GM19238 (cell line): ENCODE measurements around the gene ODF2.
"Not testable (repeated sequence)": the region's sequence is repeated elsewhere in the genome, so short reads cannot be mapped to it uniquely, and the experiment has no call there.

Experiments
- DNase-seq: peaks from one replicate; pipeline ENCODE4 v3.0.0; 2011; ENCODE audit warnings: low spot score; ENCODE audit not compliant: insufficient read length

The ODF2 gene

DNA sequence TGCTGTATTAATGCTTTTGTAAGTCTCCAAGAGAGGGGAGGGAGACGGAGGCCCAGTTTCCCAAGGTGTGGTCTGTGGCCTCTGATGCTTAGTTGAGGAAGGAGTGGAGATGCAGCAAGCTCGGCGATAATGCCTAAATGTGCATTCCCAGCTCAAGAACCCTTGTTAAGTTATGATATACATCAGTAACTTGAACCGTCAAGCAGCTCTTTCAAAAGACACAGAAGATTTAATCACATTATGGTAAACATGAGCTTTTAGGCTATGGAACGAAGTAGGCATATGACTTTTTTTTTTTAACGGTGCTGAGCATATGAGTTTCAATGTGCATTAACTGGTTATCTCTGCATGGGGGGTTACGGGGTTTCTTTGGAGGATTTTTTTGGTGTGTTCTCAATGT lies 26.4 kb downstream of the ODF2 start:
- DNase-seq: no peak

DNA sequence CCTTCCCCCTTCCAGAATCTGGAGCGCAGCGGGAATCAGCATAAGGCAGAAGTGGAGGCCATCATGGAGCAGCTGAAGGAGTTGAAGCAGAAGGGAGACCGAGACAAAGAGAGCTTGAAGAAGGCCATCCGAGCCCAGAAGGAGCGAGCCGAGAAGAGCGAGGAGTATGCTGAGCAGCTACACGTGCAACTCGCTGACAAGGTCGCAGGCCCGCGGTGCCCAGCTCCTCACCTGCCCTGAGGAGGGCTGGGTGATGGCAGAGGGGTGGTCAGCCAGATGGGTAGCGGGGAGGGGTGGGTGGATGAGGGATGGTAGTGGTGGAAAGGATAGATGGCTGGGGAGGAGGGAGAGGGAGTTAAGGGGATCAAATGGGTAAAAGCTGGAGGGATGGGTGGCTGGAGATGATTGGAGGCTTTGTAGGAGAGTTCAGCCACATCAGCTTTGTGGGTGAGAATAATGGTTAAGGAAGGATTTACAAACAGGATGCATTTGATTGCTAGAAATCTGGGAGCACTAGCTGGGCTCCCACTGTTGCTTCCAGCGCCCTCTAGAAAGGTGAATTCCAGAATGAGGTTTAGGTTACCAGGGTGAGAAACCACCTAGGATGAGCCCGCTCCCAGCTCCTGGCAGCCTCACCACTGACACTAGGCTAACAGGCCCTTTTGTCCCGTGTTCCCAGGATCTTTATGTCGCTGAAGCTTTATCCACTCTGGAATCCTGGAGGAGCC lies 29.0 kb downstream of the ODF2 start:
- DNase-seq: no peak

DNA sequence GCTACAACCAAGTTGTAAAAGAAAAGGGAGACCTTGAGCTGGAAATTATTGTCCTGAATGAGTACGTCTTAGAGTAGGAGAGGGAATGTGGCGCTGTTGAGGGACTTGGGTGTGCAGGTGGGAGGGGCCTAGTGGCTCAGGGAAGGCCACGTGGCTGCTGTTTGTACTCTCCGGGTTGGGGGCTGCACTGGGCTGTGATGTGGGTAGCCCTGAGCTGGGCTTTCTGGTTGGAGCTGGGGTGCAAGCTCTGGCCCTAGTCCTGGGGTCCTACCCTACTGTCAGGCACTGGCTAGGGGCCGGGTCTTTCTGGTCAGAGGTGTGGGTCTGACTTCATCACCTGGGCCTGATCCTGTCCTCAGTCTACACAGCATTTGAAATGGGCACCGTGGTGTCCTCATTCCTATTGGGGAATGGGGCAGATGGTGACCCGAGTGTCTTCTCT lies 29.6 kb downstream of the ODF2 start:
- DNase-seq: no peak

DNA sequence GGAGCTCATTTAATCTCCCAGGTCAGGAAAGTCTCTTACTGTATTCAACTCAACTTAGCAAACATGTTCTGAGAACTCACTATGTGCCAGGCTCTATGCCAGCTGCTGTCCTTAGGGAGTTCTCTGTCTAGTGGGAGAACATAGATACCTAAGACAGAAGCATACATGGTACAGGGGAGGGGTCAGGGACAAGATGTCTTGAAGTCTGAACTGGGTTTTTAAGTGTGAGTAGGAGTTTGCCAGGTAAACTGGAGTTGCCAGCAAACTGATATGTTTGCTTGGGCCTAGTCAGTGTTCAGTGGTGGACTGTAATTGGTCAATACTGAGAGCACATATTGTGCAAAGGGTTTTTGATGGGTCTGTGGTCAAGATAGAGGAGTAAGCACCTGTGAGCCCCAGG lies 30.4 kb downstream of the ODF2 start:
- DNase-seq: no peak

DNA sequence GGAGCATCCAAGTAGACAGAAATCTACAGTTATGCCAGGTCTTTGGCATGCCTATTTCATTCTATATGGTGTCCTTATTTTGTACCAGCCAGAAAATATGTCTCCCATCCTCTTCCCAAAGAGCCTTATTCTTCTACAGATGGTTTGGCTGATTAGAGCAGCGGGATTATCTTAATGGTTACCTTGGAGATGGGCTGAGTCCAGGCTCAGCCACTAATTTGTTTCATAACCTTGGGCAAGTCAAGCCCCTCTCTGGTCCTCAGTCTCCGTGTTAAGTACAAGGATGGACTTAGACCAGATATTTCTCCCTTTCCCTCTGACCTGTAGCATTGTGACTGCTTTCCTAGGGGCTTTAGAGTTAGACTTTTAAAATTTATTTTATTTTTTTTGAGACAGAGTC lies 37.6 kb downstream of the ODF2 start:
- no peak for DNase-seq

DNA sequence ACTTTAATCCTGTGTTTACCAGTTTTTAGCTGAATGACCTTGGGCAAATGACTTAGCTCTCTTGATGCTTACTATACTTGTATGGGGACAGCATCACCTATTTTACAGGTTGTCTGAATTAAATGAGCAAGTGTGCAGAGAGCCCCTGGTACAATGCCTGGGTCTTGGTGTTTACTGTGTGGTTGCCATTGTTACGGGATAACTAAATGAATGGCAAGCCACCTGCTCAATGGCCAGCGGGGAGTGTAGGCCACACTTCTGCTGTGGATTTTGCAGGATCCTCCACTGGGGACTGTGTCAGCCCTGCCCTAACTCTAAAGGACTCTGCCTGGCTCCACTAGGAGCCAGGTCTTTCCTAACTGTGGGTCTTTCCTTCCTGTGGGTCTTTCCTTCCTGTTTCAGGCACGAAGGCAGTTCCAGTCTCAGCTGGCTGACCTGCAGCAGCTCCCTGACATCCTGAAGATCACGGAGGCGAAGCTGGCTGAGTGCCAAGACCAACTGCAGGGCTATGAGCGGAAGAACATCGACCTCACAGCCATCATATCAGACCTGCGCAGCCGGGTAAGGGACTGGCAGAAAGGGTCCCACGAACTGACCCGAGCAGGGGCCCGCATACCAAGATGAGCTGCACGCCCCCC lies 38.4 kb downstream of the ODF2 start:
- no peak for DNase-seq

DNA sequence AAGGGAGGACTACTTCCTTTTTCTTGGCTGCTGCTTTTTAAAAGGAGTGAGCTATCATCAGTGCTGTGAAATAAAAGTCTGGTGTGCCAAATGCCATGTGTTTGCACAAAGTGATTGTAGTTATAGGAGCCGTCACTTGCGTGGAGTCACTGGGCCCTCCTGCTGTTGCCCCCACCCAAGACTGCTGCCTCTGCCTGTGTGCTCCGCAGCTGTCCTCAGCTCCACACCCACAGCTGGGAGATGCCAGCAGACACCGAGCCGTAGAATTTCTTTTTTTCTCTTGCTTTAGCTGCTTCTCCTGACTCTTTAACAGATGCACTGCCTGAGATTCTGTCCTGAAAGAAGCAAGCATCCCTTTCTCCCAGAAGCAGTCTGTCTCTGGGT lies 38.9 kb downstream of the ODF2 start:
- no peak for DNase-seq

DNA sequence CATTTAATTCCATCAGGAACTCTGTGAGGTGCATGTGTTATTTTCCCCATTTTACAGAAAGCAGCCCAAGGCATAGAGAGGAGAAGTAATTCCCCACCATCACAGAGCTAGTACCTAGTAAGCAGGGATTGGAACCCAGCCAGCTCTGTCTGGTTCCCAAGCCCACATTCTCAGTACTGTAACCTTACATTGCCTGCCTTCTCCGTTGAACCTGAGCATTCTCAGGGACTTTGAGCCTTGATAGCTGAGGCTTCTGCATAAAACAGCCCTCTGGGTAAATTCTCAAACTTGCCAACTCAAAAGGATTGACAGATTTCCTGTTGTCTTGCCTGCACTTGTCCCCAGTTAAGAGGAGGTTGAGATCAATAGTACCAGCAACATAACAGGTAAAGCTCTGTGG lies 39.5 kb downstream of the ODF2 start:
- no peak for DNase-seq

DNA sequence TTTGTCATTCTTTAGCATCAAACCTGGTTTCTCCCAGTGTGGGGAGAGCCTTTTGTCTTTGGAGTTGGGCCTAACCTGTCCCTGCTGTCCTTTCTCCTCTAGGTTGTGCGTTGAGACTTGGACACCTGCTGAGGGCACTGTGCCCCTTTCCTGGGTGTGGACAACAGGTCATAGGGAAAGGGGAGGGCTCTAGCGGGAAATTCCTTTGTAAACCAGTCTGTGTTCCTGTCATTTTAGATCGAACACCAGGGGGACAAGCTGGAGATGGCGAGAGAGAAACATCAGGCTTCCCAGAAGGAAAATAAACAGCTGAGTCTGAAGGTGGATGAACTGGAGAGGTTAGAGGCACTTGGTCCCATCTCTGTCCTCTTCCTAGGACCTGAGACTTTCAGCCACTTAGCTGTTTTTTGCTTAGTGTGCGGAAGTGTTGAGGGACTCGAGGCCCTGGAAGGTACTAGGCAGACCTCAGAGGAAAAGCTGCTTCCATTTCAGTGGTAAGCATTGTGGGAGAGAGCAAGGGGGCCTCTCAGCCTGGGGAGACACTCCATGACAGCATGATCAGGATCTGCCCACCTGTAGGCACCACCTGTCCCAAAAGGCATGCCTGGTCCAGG lies 40.1 kb downstream of the ODF2 start:
- no peak for DNase-seq

DNA sequence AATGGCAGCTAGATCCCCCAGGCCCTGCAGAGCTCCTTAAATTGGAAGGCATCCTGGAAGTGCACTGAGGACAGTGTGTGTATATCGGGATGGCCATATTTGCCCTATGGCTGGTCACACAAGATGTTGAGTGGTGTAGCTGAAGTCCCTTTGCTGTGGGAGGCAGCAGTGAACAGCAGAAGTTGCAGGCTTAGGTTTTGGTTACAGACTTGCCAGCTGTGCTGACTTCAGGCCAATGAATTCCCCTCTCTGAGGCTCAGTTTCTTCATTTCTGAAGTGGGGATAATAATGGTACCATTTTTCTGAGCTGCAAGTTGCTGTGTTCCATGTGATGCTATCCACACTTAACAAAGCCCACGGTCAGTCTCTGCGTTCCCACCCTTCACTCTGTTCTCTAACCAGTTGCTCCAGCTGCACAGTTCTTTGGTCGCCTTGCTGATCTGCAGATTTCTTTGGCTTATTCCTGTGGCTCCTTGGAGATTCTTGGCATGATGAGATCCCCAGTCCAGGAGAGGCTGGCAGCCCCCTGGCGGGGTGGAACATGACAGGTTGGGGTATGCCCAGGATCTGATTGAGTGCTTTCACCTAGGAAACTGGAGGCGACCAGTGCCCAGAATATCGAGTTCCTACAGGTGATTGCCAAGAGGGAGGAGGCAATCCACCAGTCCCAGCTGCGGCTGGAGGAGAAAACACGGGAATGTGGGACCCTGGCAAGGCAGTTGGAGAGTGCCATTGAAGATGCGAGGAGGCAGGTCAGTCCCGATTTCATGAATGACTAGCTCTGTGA lies 42.2 kb downstream of the ODF2 start:
- DNase-seq: no peak

DNA sequence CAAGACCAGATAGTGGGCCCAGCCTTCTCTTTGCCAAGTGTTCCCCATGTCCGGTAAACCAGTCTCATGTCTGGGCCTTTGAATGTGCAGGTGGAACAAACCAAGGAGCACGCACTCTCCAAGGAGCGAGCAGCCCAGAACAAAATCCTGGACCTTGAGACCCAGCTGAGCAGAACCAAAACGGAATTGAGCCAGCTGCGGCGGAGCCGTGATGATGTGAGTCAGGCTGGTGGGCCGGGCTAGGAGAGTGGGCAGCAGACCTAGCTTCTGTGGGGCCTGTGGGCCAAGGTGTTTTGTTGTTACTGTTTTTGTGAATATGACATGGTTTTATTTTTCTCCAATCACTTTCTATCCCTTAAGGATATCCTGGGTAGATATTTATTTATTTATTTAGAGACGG lies 43.1 kb downstream of the ODF2 start:
- DNase-seq: no peak

DNA sequence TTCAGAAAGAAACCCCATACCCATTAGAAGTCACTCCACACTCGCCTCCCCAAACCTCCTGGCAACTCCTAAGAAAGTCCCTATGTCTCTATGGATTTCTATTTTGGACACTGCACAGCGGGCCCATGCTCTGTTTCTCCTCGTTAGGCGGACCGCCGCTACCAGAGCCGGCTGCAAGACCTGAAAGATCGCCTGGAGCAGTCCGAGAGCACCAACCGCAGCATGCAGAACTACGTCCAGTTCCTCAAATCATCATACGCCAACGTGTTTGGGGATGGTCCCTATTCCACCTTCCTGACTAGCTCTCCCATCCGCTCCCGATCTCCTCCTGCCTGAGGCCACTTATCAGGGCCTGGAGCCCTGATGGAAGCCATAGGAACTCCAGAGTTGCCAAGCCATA lies 44.1 kb downstream of the ODF2 start:
- no peak for DNase-seq

DNA sequence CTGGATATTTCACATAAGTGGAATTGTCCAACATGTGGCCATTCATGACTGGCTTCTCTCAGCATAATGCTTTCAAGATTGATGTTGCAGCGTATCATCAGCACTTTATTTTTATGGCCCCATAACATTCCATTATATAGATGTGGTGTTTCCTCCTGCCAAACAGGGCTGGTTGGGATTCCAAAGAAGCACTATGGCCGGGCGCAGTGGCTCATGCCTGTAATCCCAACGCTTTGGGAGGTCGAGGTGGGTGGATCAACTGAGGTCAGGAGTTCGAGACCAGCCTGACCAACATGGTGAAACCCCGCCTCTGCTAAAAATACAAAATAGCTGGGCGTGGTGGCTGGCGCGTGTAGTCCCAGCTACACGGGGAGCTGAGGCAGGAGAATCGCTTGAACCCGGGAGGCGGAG lies 47.6 kb downstream of the ODF2 start:
- DNase-seq: not testable (repeated sequence)

DNA sequence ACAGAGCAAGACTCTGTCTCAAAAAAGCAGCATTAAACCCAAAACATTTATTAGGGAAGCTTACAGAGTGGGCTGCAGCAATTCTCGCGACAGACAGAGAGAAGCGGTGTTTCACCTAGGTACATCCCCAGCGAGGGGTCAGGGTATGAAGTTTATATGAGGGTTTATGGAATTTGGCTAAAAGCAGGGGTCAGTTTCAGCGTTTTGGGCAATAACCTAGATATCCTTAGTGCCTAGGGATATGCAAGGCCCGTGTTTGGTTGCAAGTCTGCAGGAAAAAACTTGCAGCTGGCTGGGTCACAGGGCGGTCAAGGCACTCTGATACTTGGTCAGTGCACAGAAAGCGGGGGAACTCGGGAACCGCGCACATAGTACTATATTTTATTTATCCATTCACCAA lies 48.1 kb downstream of the ODF2 start:
- DNase-seq: no peak

DNA sequence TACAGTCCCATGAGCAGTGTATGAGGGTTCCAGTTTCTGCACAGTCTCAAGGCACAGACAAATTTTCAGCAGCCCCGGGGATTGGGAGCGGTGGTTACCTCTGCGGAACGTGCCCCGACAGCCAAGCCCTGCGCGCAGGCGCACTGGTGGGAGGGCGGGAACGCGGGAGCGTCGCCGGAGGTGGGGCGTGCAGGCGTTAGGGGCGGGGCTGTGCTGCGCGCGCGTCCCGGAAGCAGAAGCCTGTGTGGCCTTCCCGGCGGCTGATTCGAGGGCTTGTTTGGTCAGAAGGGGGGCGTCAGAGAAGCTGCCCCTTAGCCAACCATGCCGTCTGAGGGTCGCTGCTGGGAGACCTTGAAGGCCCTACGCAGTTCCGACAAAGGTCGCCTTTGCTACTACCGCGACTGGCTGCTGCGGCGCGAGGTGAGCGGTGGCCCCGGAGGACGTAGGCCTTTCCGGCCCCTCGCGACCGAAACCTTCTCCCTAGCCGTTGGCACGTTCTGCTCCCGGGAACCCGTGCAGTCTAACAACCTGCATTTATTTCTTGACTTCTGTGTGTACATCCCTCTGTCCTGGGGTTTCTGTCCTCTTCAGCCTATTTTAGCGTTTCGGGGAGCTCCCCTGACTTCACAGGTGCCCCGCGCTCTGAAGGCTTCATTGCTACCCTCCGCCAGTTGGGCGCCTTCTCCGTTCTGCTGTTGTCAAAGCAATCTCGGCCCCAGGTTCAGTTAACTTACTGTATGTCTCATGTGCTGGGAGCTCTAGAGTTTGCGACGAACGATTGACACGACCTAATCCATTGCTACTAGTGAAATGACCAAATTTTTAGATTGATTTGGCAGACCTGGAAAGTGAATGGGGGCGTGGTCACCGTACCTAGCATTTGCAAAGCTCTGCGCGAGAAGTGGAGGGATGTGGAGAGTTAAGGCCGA lies 48.9 kb downstream of the ODF2 start, which contains the start of gene GLE1:
Gene GLE1 (plus strand): TSS at position 235 of the 929 bp plus-strand sequence. CDS start 87 bp downstream, at position 322.
- peak; percentile 98 for DNase-seq

DNA sequence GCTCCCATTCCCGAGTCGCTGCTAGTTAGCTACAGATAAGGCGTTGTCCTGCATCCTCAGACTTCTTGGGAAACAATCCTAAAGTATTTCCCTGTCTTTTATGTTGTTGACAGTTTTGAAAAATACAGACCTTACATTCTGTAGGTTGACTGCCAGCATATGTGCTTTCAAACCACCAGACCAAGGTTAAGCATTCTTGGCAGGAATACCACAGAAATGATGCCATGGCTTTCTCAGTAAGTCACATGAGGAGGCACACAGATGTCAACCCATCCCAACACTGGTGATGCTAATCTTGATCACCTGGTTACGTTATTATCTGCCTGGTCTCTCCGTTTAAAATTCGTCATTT lies 49.6 kb downstream of the ODF2 start:
- no peak for DNase-seq

DNA sequence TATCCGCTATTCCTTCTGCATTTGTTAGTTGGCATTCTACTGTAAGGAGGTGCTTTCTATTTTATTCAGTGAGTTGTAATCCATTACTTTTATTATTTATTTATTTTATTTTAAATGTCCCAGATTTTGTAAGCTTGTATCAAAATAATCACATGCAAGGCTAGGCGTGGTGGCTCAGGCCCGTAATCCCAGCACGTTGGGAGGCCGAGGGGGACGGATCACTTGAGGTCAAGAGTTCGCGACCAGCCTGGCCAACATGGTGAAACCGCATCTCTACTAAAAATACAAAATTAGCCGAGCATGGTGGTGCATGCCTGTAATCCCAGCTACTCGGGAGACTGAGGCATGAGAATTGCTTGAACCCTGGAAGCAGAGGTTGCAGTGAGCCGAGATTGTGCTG lies 50.1 kb downstream of the ODF2 start:
- not testable (repeated sequence) for DNase-seq

DNA sequence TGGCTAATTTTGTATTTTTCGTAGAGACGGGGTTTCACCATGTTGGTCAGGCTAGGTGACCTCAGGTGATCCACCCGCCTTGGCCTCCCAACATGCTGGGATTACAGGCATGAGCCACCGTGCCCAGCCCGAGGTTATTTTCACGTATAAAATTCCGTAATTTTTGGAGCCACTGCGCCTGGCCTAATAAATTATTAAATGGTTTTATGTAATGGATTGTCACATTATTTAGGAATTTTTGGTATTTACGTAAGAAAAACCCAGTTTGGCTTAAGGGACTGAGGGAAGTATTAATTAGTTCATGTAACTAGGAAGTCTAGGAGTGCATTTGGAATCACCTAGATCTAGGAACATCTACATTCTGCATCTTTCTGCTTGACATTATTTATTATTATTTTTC lies 57.0 kb downstream of the ODF2 start:
- no peak for DNase-seq

DNA sequence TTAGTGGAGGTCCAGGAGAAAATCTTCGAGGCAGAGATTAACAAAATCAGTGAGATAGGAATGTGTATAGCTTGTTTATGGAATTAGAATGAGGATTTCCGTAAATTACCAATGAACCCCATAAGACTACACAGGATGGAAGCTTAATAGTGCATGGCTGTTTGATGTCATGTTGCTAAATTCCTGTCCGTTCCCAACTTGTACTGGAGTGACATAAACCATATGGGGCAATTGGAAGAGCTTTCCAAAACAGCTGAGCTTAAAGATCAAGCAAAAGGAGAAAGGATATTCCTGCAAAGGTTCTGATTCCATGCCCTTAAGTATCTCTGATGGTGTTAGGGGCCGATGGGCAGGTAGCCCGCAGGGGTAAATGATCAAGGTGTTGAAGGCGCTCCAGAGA lies 66.2 kb downstream of the ODF2 start:
- no peak for DNase-seq

DNA sequence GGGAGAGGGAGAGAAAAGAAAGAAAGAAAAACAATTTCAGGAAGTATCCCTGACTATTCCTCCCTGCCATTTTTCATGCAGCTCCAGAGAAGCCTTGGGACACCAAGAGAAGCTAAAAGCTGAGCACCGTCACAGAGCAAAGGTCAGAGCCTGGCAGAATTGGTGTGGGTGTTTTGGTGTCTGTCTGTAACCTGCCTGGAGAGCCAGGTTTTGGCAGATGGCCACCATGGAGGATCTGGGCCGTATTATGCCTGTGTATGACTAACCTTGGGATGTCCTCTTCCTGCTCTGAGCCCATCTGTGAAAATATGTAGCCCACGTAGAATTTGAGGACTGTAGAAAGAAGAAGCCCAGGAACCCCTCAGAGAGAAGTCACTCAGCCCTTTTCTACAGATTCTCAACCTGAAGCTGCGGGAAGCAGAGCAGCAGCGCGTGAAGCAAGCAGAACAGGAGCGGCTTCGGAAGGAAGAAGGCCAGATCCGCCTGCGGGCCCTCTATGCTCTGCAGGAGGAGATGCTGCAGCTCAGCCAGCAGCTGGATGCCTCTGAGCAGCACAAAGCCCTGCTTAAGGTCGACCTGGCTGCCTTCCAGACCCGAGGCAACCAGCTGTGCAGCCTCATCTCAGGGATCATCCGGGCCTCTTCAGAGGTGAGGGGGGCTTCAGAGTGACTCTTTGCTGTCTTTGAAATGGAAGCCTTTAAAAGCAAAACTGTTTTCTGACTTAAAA lies 67.6 kb downstream of the ODF2 start:
- DNase-seq: no peak
